ENCODE results near the gene SUPV3L1. TPM values are rescaled to one million over a fixed set of nuclear protein-coding genes. Genes with fewer than 3 reads are reported as not detected.

The SUPV3L1 gene
- total and polyA plus RNA-seq, 9 of the 15 experiments (the other 6 are each of a cell fraction or from before 2014, with no cell fraction given) = 45.2 to 156 (median 92.6) TPM

DNA sequence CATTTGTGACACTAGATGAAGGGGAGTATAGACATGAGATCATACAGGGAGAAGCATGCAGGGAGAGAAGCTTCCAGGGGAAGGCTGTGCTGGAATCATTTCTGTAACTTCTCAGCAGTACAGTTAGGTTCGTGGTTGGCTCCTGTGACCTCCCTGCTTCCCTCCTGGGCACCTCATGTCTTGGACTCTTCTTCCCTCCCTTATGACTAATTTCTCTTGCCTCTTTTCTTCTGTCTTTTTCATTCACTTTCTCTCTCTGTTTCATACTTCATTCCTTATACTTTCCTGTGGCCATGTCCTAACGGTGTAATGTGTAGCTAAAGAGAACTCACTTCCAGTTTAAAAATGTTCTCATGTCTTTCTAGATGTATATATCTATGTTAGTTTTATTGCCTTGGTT is 21.0 kb downstream of the SUPV3L1 start (continued):
- no peak for TF ChIP-seq FOXK2 (conservative IDR thresholded peaks at IDR 0.05 in 1 of 2, IDR thresholded peaks at IDR 0.05 in 1 of 2; ENCODE audit: low read depth in 2 of 2)
- TF ChIP-seq, protein P1, sequence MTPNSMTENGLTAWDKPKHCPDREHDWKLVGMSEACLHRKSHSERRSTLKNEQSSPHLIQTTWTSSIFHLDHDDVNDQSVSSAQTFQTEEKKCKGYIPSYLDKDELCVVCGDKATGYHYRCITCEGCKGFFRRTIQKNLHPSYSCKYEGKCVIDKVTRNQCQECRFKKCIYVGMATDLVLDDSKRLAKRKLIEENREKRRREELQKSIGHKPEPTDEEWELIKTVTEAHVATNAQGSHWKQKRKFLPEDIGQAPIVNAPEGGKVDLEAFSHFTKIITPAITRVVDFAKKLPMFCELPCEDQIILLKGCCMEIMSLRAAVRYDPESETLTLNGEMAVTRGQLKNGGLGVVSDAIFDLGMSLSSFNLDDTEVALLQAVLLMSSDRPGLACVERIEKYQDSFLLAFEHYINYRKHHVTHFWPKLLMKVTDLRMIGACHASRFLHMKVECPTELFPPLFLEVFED (CRISPR knock-in tag; conservative IDR thresholded peaks at IDR 0.05) = peak; percentile 76; the same call in 1 of the 2 replicates
- TF ChIP-seq ZNF175 (CRISPR knock-in tag; IDR thresholded peaks at IDR 0.05; ENCODE audit: low read depth) = peak; percentile 89
- TF ChIP-seq, protein P2, sequence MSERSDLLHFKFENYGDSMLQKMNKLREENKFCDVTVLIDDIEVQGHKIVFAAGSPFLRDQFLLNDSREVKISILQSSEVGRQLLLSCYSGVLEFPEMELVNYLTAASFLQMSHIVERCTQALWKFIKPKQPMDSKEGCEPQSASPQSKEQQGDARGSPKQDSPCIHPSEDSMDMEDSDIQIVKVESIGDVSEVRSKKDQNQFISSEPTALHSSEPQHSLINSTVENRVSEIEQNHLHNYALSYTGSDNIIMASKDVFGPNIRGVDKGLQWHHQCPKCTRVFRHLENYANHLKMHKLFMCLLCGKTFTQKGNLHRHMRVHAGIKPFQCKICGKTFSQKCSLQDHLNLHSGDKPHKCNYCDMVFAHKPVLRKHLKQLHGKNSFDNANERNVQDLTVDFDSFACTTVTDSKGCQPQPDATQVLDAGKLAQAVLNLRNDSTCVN (CRISPR knock-in tag; IDR thresholded peaks at IDR 0.05) = peak; percentile 82; the same call in 1 of the 2 replicates
- TF ChIP-seq, protein P3, sequence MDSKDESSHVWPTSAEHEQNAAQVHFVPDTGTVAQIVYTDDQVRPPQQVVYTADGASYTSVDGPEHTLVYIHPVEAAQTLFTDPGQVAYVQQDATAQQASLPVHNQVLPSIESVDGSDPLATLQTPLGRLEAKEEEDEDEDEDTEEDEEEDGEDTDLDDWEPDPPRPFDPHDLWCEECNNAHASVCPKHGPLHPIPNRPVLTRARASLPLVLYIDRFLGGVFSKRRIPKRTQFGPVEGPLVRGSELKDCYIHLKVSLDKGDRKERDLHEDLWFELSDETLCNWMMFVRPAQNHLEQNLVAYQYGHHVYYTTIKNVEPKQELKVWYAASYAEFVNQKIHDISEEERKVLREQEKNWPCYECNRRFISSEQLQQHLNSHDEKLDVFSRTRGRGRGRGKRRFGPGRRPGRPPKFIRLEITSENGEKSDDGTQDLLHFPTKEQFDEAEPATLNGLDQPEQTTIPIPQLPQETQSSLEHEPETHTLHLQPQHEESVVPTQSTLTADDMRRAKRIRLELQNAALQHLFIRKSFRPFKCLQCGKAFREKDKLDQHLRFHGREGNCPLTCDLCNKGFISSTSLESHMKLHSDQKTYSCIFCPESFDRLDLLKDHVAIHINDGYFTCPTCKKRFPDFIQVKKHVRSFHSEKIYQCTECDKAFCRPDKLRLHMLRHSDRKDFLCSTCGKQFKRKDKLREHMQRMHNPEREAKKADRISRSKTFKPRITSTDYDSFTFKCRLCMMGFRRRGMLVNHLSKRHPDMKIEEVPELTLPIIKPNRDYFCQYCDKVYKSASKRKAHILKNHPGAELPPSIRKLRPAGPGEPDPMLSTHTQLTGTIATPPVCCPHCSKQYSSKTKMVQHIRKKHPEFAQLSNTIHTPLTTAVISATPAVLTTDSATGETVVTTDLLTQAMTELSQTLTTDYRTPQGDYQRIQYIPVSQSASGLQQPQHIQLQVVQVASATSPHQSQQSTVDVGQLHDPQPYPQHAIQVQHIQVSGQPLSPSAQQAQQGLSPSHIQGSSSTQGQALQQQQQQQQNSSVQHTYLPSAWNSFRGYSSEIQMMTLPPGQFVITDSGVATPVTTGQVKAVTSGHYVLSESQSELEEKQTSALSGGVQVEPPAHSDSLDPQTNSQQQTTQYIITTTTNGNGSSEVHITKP (IDR thresholded peaks at IDR 0.05; ENCODE audit: partially characterized antibody) = peak; percentile 72
- TF ChIP-seq, protein P4, sequence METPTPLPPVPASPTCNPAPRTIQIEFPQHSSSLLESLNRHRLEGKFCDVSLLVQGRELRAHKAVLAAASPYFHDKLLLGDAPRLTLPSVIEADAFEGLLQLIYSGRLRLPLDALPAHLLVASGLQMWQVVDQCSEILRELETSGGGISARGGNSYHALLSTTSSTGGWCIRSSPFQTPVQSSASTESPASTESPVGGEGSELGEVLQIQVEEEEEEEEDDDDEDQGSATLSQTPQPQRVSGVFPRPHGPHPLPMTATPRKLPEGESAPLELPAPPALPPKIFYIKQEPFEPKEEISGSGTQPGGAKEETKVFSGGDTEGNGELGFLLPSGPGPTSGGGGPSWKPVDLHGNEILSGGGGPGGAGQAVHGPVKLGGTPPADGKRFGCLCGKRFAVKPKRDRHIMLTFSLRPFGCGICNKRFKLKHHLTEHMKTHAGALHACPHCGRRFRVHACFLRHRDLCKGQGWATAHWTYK (CRISPR knock-in tag; IDR thresholded peaks at IDR 0.05) = no peak
- no peak for TF ChIP-seq ZNF165 (CRISPR knock-in tag; IDR thresholded peaks at IDR 0.05; ENCODE audit: borderline replicate concordance)

Data from K562 (cell line).